Fibroblast of mammary gland (primary cell): ENCODE results near the gene DUOXA1.
"Not testable (repeated sequence)": the region's sequence is repeated elsewhere in the genome, so short reads cannot be mapped to it uniquely, and the experiment has no call there.

Experiments
- DNase-seq: peaks from one replicate; pipeline ENCODE4 v3.0.0-alpha.2; 2010; ENCODE audit warnings: low read depth
- H3K4me3 ChIP-seq: 2 replicates; pipeline ENCODE4 v1.5.1; 2011; ENCODE audit warnings: low read depth, mild to moderate bottlenecking, low read length, moderate library complexity; ENCODE audit not compliant: control insufficient read depth

The DUOXA1 gene

GRCh38 chr15:45073602-45074001 lies 56.1 kb downstream of the DUOXA1 start:
- not testable (repeated sequence) for DNase-seq, H3K4me3 ChIP-seq

GRCh38 chr15:45069942-45070360 lies 59.7 kb downstream of the DUOXA1 start:
- DNase-seq: not testable (repeated sequence)

More at GRCh38 chr15:45069942-45070360, 59.7 kb downstream of the DUOXA1 start:
- H3K4me3 ChIP-seq: not testable (repeated sequence)
